ENCODE data around the gene AGTR1. TPM values are rescaled to one million over a fixed set of nuclear protein-coding genes. Genes with fewer than 3 reads are reported as not detected.

The AGTR1 gene
- total and polyA plus RNA-seq, 10 of the 15 experiments (the other 5 are each of a cell fraction or from before 2014, with no cell fraction given): not detected

DNA sequence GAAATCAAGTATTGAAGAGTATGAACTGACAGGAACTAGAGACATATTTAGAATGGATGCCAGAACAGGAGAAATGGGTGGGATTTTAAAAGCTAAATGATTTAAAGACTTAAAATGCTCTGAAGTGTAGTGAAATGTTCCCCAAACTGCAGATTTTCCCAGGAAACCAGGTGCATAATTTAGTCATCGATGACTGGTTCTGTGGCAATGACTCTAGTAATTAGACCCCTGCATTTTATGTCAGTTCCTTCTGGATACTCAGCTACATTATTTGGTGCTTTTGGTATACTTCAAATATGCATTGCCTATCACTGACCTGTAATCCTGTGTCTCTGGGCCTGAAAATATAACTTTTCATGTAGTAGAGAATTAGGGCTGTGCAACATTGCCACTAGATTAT lies 16.8 kb downstream of the AGTR1 start (continued):
- TF ChIP-seq, protein P1, sequence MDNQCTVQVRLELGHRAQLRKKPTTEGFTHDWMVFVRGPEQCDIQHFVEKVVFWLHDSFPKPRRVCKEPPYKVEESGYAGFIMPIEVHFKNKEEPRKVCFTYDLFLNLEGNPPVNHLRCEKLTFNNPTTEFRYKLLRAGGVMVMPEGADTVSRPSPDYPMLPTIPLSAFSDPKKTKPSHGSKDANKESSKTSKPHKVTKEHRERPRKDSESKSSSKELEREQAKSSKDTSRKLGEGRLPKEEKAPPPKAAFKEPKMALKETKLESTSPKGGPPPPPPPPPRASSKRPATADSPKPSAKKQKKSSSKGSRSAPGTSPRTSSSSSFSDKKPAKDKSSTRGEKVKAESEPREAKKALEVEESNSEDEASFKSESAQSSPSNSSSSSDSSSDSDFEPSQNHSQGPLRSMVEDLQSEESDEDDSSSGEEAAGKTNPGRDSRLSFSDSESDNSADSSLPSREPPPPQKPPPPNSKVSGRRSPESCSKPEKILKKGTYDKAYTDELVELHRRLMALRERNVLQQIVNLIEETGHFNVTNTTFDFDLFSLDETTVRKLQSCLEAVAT (IDR thresholded peaks at IDR 0.05): no peak
- no peak for TF ChIP-seq TCF7 (IDR thresholded peaks at IDR 0.05; ENCODE audit: borderline replicate concordance)
- TF ChIP-seq PAX8 (IDR thresholded peaks at IDR 0.05): no peak
- TF ChIP-seq MYC (IDR thresholded peaks at IDR 0.05; ENCODE audit: insufficient read depth, insufficient read length, insufficient replicate concordance, low read length, severe bottlenecking): no peak
- no peak for TF ChIP-seq RFX5 (IDR thresholded peaks at IDR 0.05; ENCODE audit: low read depth, low read length)
- TF ChIP-seq, protein P2, sequence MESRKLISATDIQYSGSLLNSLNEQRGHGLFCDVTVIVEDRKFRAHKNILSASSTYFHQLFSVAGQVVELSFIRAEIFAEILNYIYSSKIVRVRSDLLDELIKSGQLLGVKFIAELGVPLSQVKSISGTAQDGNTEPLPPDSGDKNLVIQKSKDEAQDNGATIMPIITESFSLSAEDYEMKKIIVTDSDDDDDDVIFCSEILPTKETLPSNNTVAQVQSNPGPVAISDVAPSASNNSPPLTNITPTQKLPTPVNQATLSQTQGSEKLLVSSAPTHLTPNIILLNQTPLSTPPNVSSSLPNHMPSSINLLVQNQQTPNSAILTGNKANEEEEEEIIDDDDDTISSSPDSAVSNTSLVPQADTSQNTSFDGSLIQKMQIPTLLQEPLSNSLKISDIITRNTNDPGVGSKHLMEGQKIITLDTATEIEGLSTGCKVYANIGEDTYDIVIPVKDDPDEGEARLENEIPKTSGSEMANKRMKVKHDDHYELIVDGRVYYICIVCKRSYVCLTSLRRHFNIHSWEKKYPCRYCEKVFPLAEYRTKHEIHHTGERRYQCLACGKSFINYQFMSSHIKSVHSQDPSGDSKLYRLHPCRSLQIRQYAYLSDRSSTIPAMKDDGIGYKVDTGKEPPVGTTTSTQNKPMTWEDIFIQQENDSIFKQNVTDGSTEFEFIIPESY (IDR thresholded peaks at IDR 0.05): no peak
- no peak for TF ChIP-seq SIN3A (IDR thresholded peaks at IDR 0.05; ENCODE audit: low read depth, low read length)
- TF ChIP-seq, protein P3, sequence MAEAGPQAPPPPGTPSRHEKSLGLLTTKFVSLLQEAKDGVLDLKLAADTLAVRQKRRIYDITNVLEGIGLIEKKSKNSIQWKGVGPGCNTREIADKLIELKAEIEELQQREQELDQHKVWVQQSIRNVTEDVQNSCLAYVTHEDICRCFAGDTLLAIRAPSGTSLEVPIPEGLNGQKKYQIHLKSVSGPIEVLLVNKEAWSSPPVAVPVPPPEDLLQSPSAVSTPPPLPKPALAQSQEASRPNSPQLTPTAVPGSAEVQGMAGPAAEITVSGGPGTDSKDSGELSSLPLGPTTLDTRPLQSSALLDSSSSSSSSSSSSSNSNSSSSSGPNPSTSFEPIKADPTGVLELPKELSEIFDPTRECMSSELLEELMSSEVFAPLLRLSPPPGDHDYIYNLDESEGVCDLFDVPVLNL (IDR thresholded peaks at IDR 0.05; ENCODE audit: low read depth, low read length): no peak
- no peak for TF ChIP-seq KAT2A (conservative IDR thresholded peaks at IDR 0.05; ENCODE audit: control insufficient read depth, low read depth, low read length)
- no peak for TF ChIP-seq EZH2 (IDR thresholded peaks at IDR 0.05; ENCODE audit: borderline replicate concordance, control insufficient read depth, low read depth, low read length)
- no peak for TF ChIP-seq YY1 (IDR thresholded peaks at IDR 0.05; ENCODE audit: low read depth, low read length)
